Measurements from ENCODE around the gene RAP2B.

GRCh38 chr3:153160451-153161137, 1.4 kb upstream of the RAP2B start:
- TF ChIP-seq FOXJ3 (CRISPR knock-in tag; IDR thresholded peaks at IDR 0.05) = no peak
- TF ChIP-seq FOXM1 (IDR thresholded peaks at IDR 0.05; ENCODE audit: low read depth) = no peak

Measured in SK-N-SH (cell line).